HEK293T (cell line): ENCODE measurements around the gene DOCK9.

ENCODE experiments used
- ARNT ChIP-seq: fragments of 450-650 bp; IDR thresholded peaks from 2 replicates; pipeline ENCODE4 v1.6.1; 2017; ENCODE audit warnings: mild to moderate bottlenecking
- BHLHE40 ChIP-seq: fragments of 450-650 bp; IDR thresholded peaks from 2 replicates; pipeline ENCODE4 v1.6.1; 2016; ENCODE audit warnings: mild to moderate bottlenecking, moderate library complexity, borderline replicate concordance
- CTBP1 ChIP-seq: fragments of 450-650 bp; IDR thresholded peaks from 2 replicates; pipeline ENCODE4 v1.6.1; 2016; ENCODE audit warnings: borderline replicate concordance
- ELF4 ChIP-seq: fragments of 450-650 bp; IDR thresholded peaks from 2 replicates; pipeline ENCODE4 v1.6.1; 2017; ENCODE audit warnings: antibody characterized with exemption
- FOXA1 ChIP-seq: fragments of 450-650 bp; IDR thresholded peaks from 2 replicates; pipeline ENCODE4 v1.6.1; 2016; ENCODE audit warnings: mild to moderate bottlenecking
- FOXK2 ChIP-seq: fragments of 450-650 bp; IDR thresholded peaks from 2 replicates; pipeline ENCODE4 v1.6.1; 2016; ENCODE audit warnings: mild to moderate bottlenecking
- HDGF ChIP-seq: fragments of 450-650 bp; IDR thresholded peaks from 2 replicates; pipeline ENCODE4 v1.6.1; 2017; ENCODE audit warnings: antibody characterized with exemption, borderline replicate concordance
- L3MBTL2 ChIP-seq: fragments of 450-650 bp; conservative IDR thresholded peaks from 2 replicates; pipeline ENCODE4 v1.6.1; 2016; ENCODE audit warnings: mild to moderate bottlenecking
- LEF1 ChIP-seq: fragments of 450-650 bp; IDR thresholded peaks from 2 replicates; pipeline ENCODE4 v1.6.1; 2017; ENCODE audit warnings: mild to moderate bottlenecking, borderline replicate concordance
- PKNOX1 ChIP-seq: fragments of 450-650 bp; IDR thresholded peaks from 2 replicates; pipeline ENCODE4 v1.6.1; 2016
- SP1 ChIP-seq: fragments of 450-650 bp; IDR thresholded peaks from 2 replicates; pipeline ENCODE4 v1.6.1; 2017
- SUZ12 ChIP-seq: fragments of 450-650 bp; IDR thresholded peaks from 2 replicates; pipeline ENCODE4 v1.6.1; 2016; ENCODE audit warnings: mild to moderate bottlenecking
- TARDBP ChIP-seq: fragments of 450-650 bp; IDR thresholded peaks from 2 replicates; pipeline ENCODE4 v1.6.1; 2016
- ZNF384 ChIP-seq: fragments of 450-650 bp; IDR thresholded peaks from 2 replicates; pipeline ENCODE4 v1.6.1; 2016

DNA sequence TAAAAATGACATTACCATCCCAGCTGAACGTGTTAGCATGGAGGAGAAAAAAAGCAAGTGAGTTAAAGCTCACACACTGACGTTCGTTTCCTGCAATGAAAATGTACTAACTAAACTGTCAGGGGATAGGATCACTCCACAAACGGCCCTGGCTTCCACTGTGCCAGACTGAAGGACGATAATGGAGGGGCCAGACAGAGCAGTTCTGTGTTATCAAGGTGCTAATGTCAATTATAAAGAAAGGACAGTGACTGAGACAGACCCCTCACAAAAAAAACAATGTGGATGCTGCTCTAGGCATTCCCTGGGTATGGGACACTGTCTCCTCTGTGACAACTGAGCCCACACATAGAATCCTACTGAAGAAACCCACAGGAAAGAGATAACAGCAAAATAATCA lies 181.7 kb downstream of the DOCK9 start:
- TF ChIP-seq FOXA1, result no peak
- no peak for TF ChIP-seq BHLHE40
- no peak for TF ChIP-seq ZNF384
- no peak for TF ChIP-seq SP1
- no peak for TF ChIP-seq CTBP1
- no peak for TF ChIP-seq L3MBTL2
- TF ChIP-seq TARDBP, result no peak
- TF ChIP-seq SUZ12, result no peak
- TF ChIP-seq LEF1, result no peak
- TF ChIP-seq ARNT, result no peak
- TF ChIP-seq ELF4, result no peak
- TF ChIP-seq PKNOX1, result no peak
- no peak for TF ChIP-seq HDGF
- no peak for TF ChIP-seq FOXK2
